Heart right ventricle (tissue), 16 donors: Measurements from ENCODE around the gene FFAR3. TPM values are rescaled to one million over a fixed set of nuclear protein-coding genes. Genes with fewer than 3 reads are reported as not detected.
A peak's percentile ranks its signal among the peaks of the same experiment; 100 is the strongest.
"Not testable (repeated sequence)": the region's sequence is repeated elsewhere in the genome, so short reads cannot be mapped to it uniquely, and the experiment has no call there.

Source experiments
- ATAC-seq, 8 donors: fragments of 200-7000 bp; cut with Tn5 transposase; one replicate each; pipeline ENCODE4 v1.9.1; 2020; ENCODE audit warnings: mild to moderate bottlenecking in 8 of 8, moderate library complexity in 8 of 8, moderate number of reproducible peaks in 1 of 8
- DNase-seq, 2 donors: peaks; one replicate each; pipeline ENCODE4 v3.0.0-alpha.2; 2020
- H3K27ac ChIP-seq, 10 donors: fragments of 200-600 bp; sonication (generic) in 2 of 10; one replicate each; pipeline versions ENCODE4 v1.5.0 to v1.8.0; 2020 to 2022; ENCODE audit warnings: mild to moderate bottlenecking in 3 of 10
- H3K27me3 ChIP-seq, 7 donors: fragments of 200-600 bp; one replicate each; pipeline ENCODE4 v1.8.0; 2021 to 2022; ENCODE audit warnings: mild to moderate bottlenecking in 2 of 7
- H3K36me3 ChIP-seq, 9 donors: fragments of 200-600 bp; sonication (generic) in 1 of 9; one replicate each; pipeline versions ENCODE4 v1.5.0 to v1.8.0; 2020 to 2022; ENCODE audit warnings: mild to moderate bottlenecking in 2 of 9
- H3K4me1 ChIP-seq, 9 donors: fragments of 200-600 bp; sonication (generic) in 1 of 9; one replicate each; pipeline versions ENCODE4 v1.5.0 to v1.8.0; 2020 to 2022; ENCODE audit warnings: mild to moderate bottlenecking in 4 of 9
- H3K4me3 ChIP-seq, 10 donors: fragments of 200-600 bp; sonication (generic) in 2 of 10; one replicate each; pipeline versions ENCODE4 v1.5.0 to v1.8.0; 2020 to 2022; ENCODE audit warnings: mild to moderate bottlenecking in 7 of 10, moderate library complexity in 2 of 10
- H3K9me3 ChIP-seq, 11 donors: fragments of 200-600 bp in 10 of 11; sonication (generic) in 2 of 11; one replicate each; pipeline versions ENCODE4 v1.5.0 to v1.8.0; 2013 to 2022; ENCODE audit warnings: mild to moderate bottlenecking in 2 of 11, control low read depth in 1 of 11, moderate library complexity in 1 of 11
- CTCF ChIP-seq, 9 donors: fragments of 200-600 bp; sonication (generic) in 2 of 9; IDR thresholded peaks; one replicate each; pipeline versions ENCODE4 v1.5.0 to v1.8.0; 2021 to 2022; ENCODE audit warnings: antibody characterized with exemption in 9 of 9, mild to moderate bottlenecking in 5 of 9, moderate library complexity in 1 of 9
- WGBS, 2 donors: extraction: QIAGEN DNeasy Blood & Tissue Kit; methylation state at CpG; one replicate each; pipeline ENCODE4 v1.1.7; 2013; ENCODE audit warnings: inconsistent platforms in 1 of 2; 5-methylcytosine and 5-hydroxymethylcytosine counted together
- intact Hi-C, 10 donors: fragments of 100-400 bp; cut with DNase I; formaldehyde crosslinking; loops; one replicate each; pipeline versions ENCODE4 v1.11.1 to v1.14.2; 2022
- polyA plus RNA-seq, 2 donors: library from polyadenylated mRNA; stranded (reverse); fragments of 200-250 nt; gene quantifications; one replicate each; pipeline ENCODE4 v1.2.3, GENCODE V29; 2013
- total RNA-seq, 10 donors: library from RNA; stranded (reverse); fragmentation: NEBNext Ultra II Directional in 3 of 10; extraction: Animal tissue kit (Norgen Biotek cat#: 25700) in 3 of 10; gene quantifications; one replicate each; pipeline versions ENCODE4 v1.2.1 to v1.2.4, GENCODE V29; 2021 to 2023
- donor health status: Arrhythmogenic right ventricular cardiomyopathy.
- donor health status: ischemic (EF 13 %, LVEDD 7.1; RV severe dilation, severe dysfunction).
- donor health status: healthy with polysubstance abuse.
- donor health status: DM: no; HTN: yes; CAD: no.
- donor health status: DM: no; HTN: no; CAD: no.
- donor health status: ischemic (EF 25% LVEDD 6.9; RV normal size, moderate dysfunction).
- donor health status: ischemic (EF 25% LVEDD 5.7; RV mildly dilated, moderate dysfunction).
- donor health status: healthy.
- donor health status: DM: yes; HTN: yes; CAD: no.
- donor health status: Ischemic cardiomyopathy.
- donor health status: ischemic (EF 35%, LVEDD 5.7; RV mildly dilated, moderate dysfunction).
- donor health status: nonischemic (EF 11% LVEDD 7.7; RV severe dilation, severe dysfunction).
- donor health status: DM: yes; HTN: yes; CAD: no.
- donor health status: PGD.
- donor health status: ischemic (EF 29% LVEDD 5.4; RV normal size, mild dysfunction).
- donor health status: nonischemic (EF 23%, LVEDD 6.1; RV moderate dilation, normal function).

Gene FFAR3
- total and polyA plus RNA-seq, 12 donors: 0.09 to 0.49 (median 0.40) TPM; not detected in 9

GRCh38 chr19:35373492-35373891 is 15.2 kb downstream of the FFAR3 start:
- no peak for TF ChIP-seq CTCF (IDR thresholded peaks at IDR 0.05)
- Histone ChIP-seq H3K27me3 (peaks cover 0 to 5% (median 0%) of the 10 kb centered on the region in 7 donors), H3K9me3 (peaks cover 0 to 13% (median 0%) of the 10 kb centered on the region in 11 donors), H3K36me3 (no peaks in the 10 kb centered on the region), H3K4me3 (no peak overlapping the region), H3K27ac (no peak overlapping the region), H3K4me1 (peaks cover 0 to 6% (median 0%) of the 10 kb centered on the region in 9 donors)
- no peak for ATAC-seq
- intact Hi-C loops: no loop called here
- 88 to 93% methylated on average over 7 of the region's 7 CpGs for WGBS, 2 donors
- no peak for DNase-seq

GRCh38 chr19:35374031-35374430 is 15.8 kb downstream of the FFAR3 start:
- H3K36me3 ChIP-seq, intact Hi-C loops, ATAC-seq, DNase-seq, H3K4me3 ChIP-seq, H3K27me3 ChIP-seq, H3K4me1 ChIP-seq, H3K27ac ChIP-seq: not testable (repeated sequence)
- peaks cover 0 to 10% (median 0%) of the 10 kb centered on the region in 11 donors for H3K9me3 ChIP-seq

GRCh38 chr19:35375505-35376307 is 17.4 kb downstream of the FFAR3 start:
- Histone ChIP-seq H3K4me1 (peaks cover 0 to 11% (median 0%) of the 10 kb centered on the region in 9 donors), H3K27me3 (peaks cover 0 to 5% (median 0%) of the 10 kb centered on the region in 7 donors), H3K27ac (no peak overlapping the region), H3K9me3 (peaks cover 0 to 4% (median 0%) of the 10 kb centered on the region in 11 donors), H3K4me3 (no peak overlapping the region), H3K36me3 (no peaks in the 10 kb centered on the region)
- intact Hi-C loops: no loop called here
- no peak for TF ChIP-seq CTCF (IDR thresholded peaks at IDR 0.05)
- no peak for DNase-seq
- 87 to 89% methylated on average over 12 of the region's 12 CpGs for WGBS, 2 donors
- ATAC-seq: no peak

- no peak for TF ChIP-seq CTCF (IDR thresholded peaks at IDR 0.05)
- ATAC-seq (peak in 1 of 8 donors; percentile 40), DNase-seq (peak in 1 of 2 donors; percentile 33)
- H3K9me3 ChIP-seq: peaks cover 0 to 4% (median 0%) of the 10 kb centered on the region in 11 donors
- intact Hi-C loops: no loop called here
- H3K4me1 ChIP-seq: peaks cover 0 to 14% (median 0%) of the 10 kb centered on the region in 9 donors
- 47 to 60% methylated on average over 1 of the region's 1 CpG for WGBS, 2 donors
- H3K36me3 ChIP-seq: no peaks in the 10 kb centered on the region
- H3K4me3 ChIP-seq: no peak overlapping the region
- H3K27me3 ChIP-seq: peaks cover 0 to 12% (median 0%) of the 10 kb centered on the region in 7 donors
- peak overlapping the region in 1 of 10 donors; percentile 9 for H3K27ac ChIP-seq
These were observed 19.4 kb downstream of the FFAR3 start for GRCh38 chr19:35377656-35378055.

- no peak overlapping the region for H3K27ac ChIP-seq
- no peak for ATAC-seq
- WGBS, 2 donors: 96 to 98% methylated on average over 3 of the region's 3 CpGs
- no peak for DNase-seq
- intact Hi-C loops: no loop called here
- no peak for TF ChIP-seq CTCF (IDR thresholded peaks at IDR 0.05)
- peaks cover 0 to 4% (median 0%) of the 10 kb centered on the region in 11 donors for H3K9me3 ChIP-seq
- peaks cover 0 to 12% (median 0%) of the 10 kb centered on the region in 7 donors for H3K27me3 ChIP-seq
- no peak overlapping the region for H3K4me3 ChIP-seq
- no peaks in the 10 kb centered on the region for H3K36me3 ChIP-seq
- H3K4me1 ChIP-seq: peaks cover 0 to 14% (median 0%) of the 10 kb centered on the region in 9 donors
These were observed 20.1 kb downstream of the FFAR3 start for GRCh38 chr19:35378356-35378755.

GRCh38 chr19:35379545-35379944 is 21.3 kb downstream of the FFAR3 start:
- WGBS, 2 donors: 96 to 97% methylated on average over 5 of the region's 5 CpGs
- peaks cover 0 to 14% (median 0%) of the 10 kb centered on the region in 9 donors for H3K4me1 ChIP-seq
- not testable (repeated sequence) for ATAC-seq

More at GRCh38 chr19:35379545-35379944, 21.3 kb downstream of the FFAR3 start:
- H3K4me3 ChIP-seq, H3K36me3 ChIP-seq, H3K9me3 ChIP-seq, intact Hi-C loops, DNase-seq, H3K27ac ChIP-seq: not testable (repeated sequence)
- peaks cover 0 to 16% (median 0%) of the 10 kb centered on the region in 7 donors for H3K27me3 ChIP-seq
